ENCODE results near the gene MAP2K5. TPM values are rescaled to one million over a fixed set of nuclear protein-coding genes. Genes with fewer than 3 reads are reported as not detected.

Gene MAP2K5
- total RNA-seq, 3 donors from 2014 or later, result 26.4 to 36.4 (median 30.3) TPM

DNA sequence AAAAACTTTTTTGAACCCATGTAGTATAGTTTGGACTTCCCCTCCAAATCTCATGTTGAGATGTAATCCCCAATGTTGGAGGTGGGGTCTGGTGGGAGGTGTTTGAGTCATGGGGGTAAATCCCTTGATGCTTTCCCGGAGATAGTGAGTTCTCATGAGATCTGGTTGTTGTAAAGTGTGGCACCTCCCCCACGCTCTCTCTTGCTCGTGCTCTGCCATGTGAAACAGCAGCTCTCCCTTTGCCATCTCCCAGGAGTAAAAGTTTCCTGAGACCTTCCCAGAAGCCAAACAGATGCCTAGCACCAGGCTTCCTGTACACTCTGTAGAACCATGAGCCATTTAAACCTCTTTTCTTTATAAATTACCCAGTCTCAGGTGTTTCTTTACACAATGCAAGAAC lies 313.3 kb downstream of the MAP2K5 start:
- Histone ChIP-seq H3K4me1 (ENCODE audit: low read depth) (no peaks in the 10 kb centered on the region), H3K9me3 (no peaks in the 10 kb centered on the region)

More for the DNA sequence above, 313.3 kb downstream of the MAP2K5 start:
- TF ChIP-seq, protein P1, sequence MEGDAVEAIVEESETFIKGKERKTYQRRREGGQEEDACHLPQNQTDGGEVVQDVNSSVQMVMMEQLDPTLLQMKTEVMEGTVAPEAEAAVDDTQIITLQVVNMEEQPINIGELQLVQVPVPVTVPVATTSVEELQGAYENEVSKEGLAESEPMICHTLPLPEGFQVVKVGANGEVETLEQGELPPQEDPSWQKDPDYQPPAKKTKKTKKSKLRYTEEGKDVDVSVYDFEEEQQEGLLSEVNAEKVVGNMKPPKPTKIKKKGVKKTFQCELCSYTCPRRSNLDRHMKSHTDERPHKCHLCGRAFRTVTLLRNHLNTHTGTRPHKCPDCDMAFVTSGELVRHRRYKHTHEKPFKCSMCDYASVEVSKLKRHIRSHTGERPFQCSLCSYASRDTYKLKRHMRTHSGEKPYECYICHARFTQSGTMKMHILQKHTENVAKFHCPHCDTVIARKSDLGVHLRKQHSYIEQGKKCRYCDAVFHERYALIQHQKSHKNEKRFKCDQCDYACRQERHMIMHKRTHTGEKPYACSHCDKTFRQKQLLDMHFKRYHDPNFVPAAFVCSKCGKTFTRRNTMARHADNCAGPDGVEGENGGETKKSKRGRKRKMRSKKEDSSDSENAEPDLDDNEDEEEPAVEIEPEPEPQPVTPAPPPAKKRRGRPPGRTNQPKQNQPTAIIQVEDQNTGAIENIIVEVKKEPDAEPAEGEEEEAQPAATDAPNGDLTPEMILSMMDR (IDR thresholded peaks at IDR 0.05), result no peak
- DNase-seq (no peak), ATAC-seq (no peak)
- H3K36me3 ChIP-seq (ENCODE audit: low read depth), result no peaks in the 10 kb centered on the region
- intact Hi-C loops (cut with DNase I, micrococcal nuclease), result no loop called here
- no peak overlapping the region for H3K4me3 ChIP-seq

Other genes starting within 250 kb of the MAP2K5 start
- gene C15orf61, start 21.6 kb upstream of the MAP2K5 start, total RNA-seq, result 1 to 10 TPM; 5.4 to 6.2 (median 6.0) TPM